HFFc6 (cell line): Measurements from ENCODE around the gene CDH20. TPM values are rescaled to one million over a fixed set of nuclear protein-coding genes. Genes with fewer than 3 reads are reported as not detected.

Experiments used
- DNase-seq: peaks from one replicate; pipeline ENCODE4 v3.0.0-alpha.2; 2018
- H3K27ac Mint-ChIP-seq: 2 replicates; pipeline ENCODE4 v1.8.0; 2020; ENCODE audit warnings: mild to moderate bottlenecking, mixed read lengths
- H3K27me3 Mint-ChIP-seq: 2 replicates; pipeline ENCODE4 v1.8.0; 2021; ENCODE audit warnings: mild to moderate bottlenecking, moderate library complexity, mixed read lengths; ENCODE audit not compliant: insufficient read depth
- H3K36me3 Mint-ChIP-seq: 2 replicates; pipeline ENCODE4 v1.8.0; 2021; ENCODE audit warnings: low read depth, mixed read lengths
- H3K4me1 Mint-ChIP-seq: 2 replicates; pipeline ENCODE4 v1.8.0; 2020; ENCODE audit warnings: low read depth, mixed read lengths
- H3K4me3 Mint-ChIP-seq: 2 replicates; pipeline ENCODE4 v1.8.0; 2020; ENCODE audit warnings: mild to moderate bottlenecking, moderate library complexity, mixed read lengths
- H3K9me3 Mint-ChIP-seq: 2 replicates; pipeline ENCODE4 v1.8.0; 2020; ENCODE audit warnings: mild to moderate bottlenecking, mixed read lengths
- total RNA-seq, 6 experiments: library from RNA; stranded (reverse); fragmentation: NEBNext Ultra II Directional; extraction: Animal tissue kit (Norgen Biotek cat#: 25700); gene quantifications; 2 replicates in 1 of 6; 3 replicates in 5 of 6; pipeline ENCODE4 v1.2.3, GENCODE V29; 2021
- TF ChIP-seq, protein P1 (sequence below): fragments of 200-600 bp; sonication (generic); IDR thresholded peaks from 2 replicates; pipeline ENCODE4 v1.5.0; 2021; ENCODE audit warnings: antibody characterized with exemption, mild to moderate bottlenecking

The CDH20 gene
- total RNA-seq, 6 experiments from 2014 or later = not detected

DNA sequence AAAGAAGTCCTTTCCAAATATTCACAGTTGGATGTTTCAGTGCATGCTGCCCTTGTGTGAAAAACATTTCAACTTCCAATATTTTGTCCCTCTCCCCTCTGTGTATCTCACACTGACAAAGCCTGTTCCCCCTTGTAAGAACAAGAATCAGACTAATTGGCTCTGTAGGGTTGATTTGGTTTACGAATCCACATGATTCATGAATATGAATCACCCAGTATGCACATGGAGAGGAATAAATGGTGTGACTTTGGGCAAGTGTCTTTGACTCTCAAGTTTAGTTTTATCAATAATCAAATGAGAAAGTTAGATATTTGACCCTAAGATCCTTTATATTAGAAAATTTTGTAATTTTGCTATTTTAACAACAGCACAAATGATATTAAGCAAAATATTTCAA is 9.3 kb upstream of the CDH20 start:
- no peaks in the 10 kb centered on the region for H3K4me1 Mint-ChIP-seq
- DNase-seq = peak; percentile 16
- peaks cover 7% of the 10 kb centered on the region for H3K27me3 Mint-ChIP-seq
- no peaks in the 10 kb centered on the region for H3K36me3 Mint-ChIP-seq
- no peaks in the 10 kb centered on the region for H3K9me3 Mint-ChIP-seq
- TF ChIP-seq, protein P1, sequence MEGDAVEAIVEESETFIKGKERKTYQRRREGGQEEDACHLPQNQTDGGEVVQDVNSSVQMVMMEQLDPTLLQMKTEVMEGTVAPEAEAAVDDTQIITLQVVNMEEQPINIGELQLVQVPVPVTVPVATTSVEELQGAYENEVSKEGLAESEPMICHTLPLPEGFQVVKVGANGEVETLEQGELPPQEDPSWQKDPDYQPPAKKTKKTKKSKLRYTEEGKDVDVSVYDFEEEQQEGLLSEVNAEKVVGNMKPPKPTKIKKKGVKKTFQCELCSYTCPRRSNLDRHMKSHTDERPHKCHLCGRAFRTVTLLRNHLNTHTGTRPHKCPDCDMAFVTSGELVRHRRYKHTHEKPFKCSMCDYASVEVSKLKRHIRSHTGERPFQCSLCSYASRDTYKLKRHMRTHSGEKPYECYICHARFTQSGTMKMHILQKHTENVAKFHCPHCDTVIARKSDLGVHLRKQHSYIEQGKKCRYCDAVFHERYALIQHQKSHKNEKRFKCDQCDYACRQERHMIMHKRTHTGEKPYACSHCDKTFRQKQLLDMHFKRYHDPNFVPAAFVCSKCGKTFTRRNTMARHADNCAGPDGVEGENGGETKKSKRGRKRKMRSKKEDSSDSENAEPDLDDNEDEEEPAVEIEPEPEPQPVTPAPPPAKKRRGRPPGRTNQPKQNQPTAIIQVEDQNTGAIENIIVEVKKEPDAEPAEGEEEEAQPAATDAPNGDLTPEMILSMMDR = no peak
- H3K4me3 Mint-ChIP-seq = no peak overlapping the region
- H3K27ac Mint-ChIP-seq = no peak overlapping the region

DNA sequence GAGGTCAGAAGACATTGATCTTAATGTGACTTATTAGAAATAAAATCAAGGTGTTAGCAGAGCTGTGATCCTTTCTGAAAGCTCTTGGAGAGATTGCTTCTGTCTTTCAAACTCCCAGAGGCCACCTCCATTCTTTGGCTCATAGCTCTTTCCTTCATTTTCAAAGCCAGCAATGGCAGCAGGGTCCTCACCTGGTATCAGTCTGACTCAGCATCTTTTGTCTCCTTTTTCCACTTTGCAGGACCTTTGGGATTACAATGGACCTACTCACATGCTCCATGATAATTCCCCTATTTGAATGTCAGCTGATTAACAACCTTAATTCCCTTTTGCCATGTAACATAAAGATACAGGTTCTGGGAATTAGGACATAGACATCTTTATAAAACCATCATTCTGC is 6.8 kb upstream of the CDH20 start:
- no peaks in the 10 kb centered on the region for H3K4me1 Mint-ChIP-seq
- DNase-seq = no peak
- H3K4me3 Mint-ChIP-seq = no peak overlapping the region
- TF ChIP-seq, protein P1 = no peak
- H3K27ac Mint-ChIP-seq = no peak overlapping the region
- no peaks in the 10 kb centered on the region for H3K36me3 Mint-ChIP-seq
- peaks cover 11% of the 10 kb centered on the region for H3K27me3 Mint-ChIP-seq
- H3K9me3 Mint-ChIP-seq = no peaks in the 10 kb centered on the region

DNA sequence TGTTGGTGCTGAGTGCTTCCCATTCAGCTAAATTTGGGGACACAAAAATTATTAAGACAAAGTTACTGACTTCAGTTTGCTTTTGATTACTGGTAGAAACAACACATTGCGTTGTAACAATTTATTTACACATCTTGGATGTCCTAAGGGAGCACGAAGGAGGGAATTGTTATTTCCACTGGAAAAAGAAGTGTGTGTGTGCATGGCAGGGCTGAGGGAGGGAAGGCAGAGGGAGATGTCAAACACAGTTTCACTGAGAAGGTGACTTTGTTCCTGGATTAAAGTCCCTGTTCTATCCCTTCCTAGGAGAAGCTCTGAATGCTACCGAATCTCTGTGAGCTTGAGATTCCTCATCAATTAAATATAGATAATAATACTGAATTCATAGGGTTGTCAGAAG is 3.8 kb upstream of the CDH20 start:
- Mint-ChIP-seq H3K27ac (no peak overlapping the region), H3K27me3 (peaks cover 25% of the 10 kb centered on the region), H3K4me3 (no peak overlapping the region), H3K4me1 (peaks cover 2% of the 10 kb centered on the region; the same call in 1 of the 2 replicates), H3K36me3 (no peaks in the 10 kb centered on the region), H3K9me3 (no peaks in the 10 kb centered on the region)
- TF ChIP-seq, protein P1 = no peak
- DNase-seq = no peak

DNA sequence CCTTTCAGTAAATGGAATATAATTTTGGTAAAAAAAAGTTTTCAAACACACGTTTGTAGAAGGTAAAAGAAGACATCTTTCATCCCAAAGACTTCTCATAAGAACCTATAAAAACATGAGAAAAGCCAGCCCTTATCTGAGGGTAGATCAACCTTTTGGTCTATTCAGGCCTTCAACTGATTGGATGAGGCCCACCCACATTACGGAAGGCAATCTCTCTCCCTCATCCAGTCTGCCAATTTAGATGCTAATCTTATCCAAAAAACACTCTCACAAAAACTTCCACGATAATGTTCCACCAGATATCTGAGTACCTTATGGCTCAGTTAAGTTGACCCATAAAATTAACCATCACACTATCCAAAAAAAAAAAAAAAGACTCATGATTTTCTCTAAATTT is 2.2 kb upstream of the CDH20 start:
- Mint-ChIP-seq H3K9me3 (no peaks in the 10 kb centered on the region), H3K4me3 (no peak overlapping the region), H3K4me1 (peaks cover 16% of the 10 kb centered on the region), H3K27me3 (peaks cover 34% of the 10 kb centered on the region), H3K27ac (no peak overlapping the region), H3K36me3 (no peaks in the 10 kb centered on the region)
- no peak for DNase-seq
- TF ChIP-seq, protein P1 = no peak

DNA sequence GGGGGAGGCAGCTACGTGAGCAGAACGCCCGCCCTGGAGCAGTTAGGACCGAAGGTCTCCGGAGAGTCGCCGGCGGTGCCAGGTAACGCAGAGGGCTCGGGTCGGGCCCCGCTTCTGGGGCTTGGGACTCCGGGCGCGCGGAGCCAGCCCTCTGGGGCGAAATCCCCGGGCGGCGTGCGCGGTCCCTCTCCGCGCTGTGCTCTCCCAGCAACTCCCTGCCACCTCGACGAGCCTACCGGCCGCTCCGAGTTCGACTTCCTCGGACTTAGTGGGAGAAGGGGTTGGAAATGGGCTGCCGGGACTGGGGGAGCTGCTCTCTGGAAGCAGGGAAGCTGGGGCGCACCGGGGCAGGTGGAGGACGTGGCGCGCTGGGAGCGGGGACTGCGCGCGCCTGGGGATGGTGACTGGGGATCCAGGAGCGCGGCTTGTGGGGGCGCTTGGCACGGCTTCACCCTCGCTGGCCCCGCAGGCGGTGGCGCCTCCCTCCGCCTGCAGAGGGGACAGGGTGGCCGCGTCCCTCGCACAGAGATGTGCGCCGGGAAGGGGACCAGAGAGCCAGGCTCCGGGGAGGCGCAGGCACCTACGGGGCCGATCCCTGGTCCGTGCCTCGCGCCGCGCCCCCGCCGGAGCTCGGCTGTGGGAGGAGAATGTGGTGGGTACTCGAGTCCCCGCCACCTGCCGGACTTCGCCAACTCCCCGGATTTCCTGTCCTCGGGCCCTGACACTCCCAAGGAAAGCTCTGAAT is 688 bp downstream of the CDH20 start:
- Mint-ChIP-seq H3K27ac (no peak overlapping the region), H3K9me3 (no peaks in the 10 kb centered on the region), H3K27me3 (peaks cover 35% of the 10 kb centered on the region), H3K4me3 (no peak overlapping the region), H3K36me3 (no peaks in the 10 kb centered on the region), H3K4me1 (peaks cover 16% of the 10 kb centered on the region)
- TF ChIP-seq, protein P1 = no peak
- no peak for DNase-seq
